SK-N-MC (cell line): ENCODE measurements around the gene COG6.

Source experiments
- DNase-seq: peaks from one replicate; pipeline ENCODE4 v3.0.0-alpha.2; 2011; ENCODE audit warnings: low read depth, low spot score
- H3K27ac ChIP-seq: fragments of 200-600 bp; sonication (generic); 2 replicates; pipeline ENCODE4 v1.5.1; 2016; ENCODE audit warnings: mixed run types
- H3K36me3 ChIP-seq: fragments of 200-600 bp; sonication (generic); 2 replicates; pipeline ENCODE4 v1.6.1; 2017; ENCODE audit warnings: antibody characterized with exemption, low read length, mixed read lengths; ENCODE audit not compliant: insufficient read depth
- H3K4me3 ChIP-seq: fragments of 200-600 bp; sonication (generic); 2 replicates; pipeline ENCODE4 v1.5.1; 2016
- H3K9ac ChIP-seq: fragments of 200-600 bp; sonication (generic); 2 replicates; pipeline ENCODE4 v1.8.0; 2017; ENCODE audit warnings: mixed run types, mixed read lengths; ENCODE audit not compliant: insufficient read length
- H3K9me3 ChIP-seq: fragments of 200-600 bp; sonication (generic); 2 replicates; pipeline ENCODE4 v1.6.1; 2017; ENCODE audit warnings: low read depth, mild to moderate bottlenecking, antibody characterized with exemption, low read length, moderate library complexity, mixed read lengths
- EZH2 ChIP-seq: fragments of 200-600 bp; sonication (generic); IDR thresholded peaks from one replicate; pipeline ENCODE4 v1.6.1; 2017; ENCODE audit warnings: antibody characterized with exemption
- FOXP2 ChIP-seq: optimal IDR thresholded peaks from 2 replicates; pipeline ENCODE3; 2011; ENCODE audit warnings: mild to moderate bottlenecking, moderate library complexity; ENCODE audit not compliant: insufficient read depth; ENCODE audit errors: extremely low read length, control extremely low read depth
- POLR2AphosphoS5 ChIP-seq: IDR thresholded peaks from 2 replicates; pipeline ENCODE4 v1.6.1; 2012; ENCODE audit warnings: mild to moderate bottlenecking, low read depth, low read length, borderline replicate concordance

Gene COG6

GRCh38 chr13:39665763-39666162, 10.3 kb downstream of the COG6 start:
- H3K36me3 ChIP-seq, result peaks cover 42% of the 10 kb centered on the region
- H3K27ac ChIP-seq, result no peak overlapping the region
- no peak overlapping the region for H3K4me3 ChIP-seq
- no peak overlapping the region for H3K9ac ChIP-seq
- no peak for DNase-seq
- TF ChIP-seq POLR2AphosphoS5, result no peak
- no peak for TF ChIP-seq EZH2
- TF ChIP-seq FOXP2, result no peak
- no peaks in the 10 kb centered on the region for H3K9me3 ChIP-seq

GRCh38 chr13:39670445-39670844, 15.0 kb downstream of the COG6 start:
- no peak for TF ChIP-seq POLR2AphosphoS5
- no peak for TF ChIP-seq EZH2
- no peak for TF ChIP-seq FOXP2
- H3K9ac ChIP-seq, result peak overlapping the region; percentile 58
- H3K4me3 ChIP-seq, result peak overlapping the region; percentile 59
- H3K27ac ChIP-seq, result peak overlapping the region; percentile 95
- H3K9me3 ChIP-seq, result no peaks in the 10 kb centered on the region
- peak; percentile 51 for DNase-seq
- peaks cover 31% of the 10 kb centered on the region for H3K36me3 ChIP-seq

- H3K27ac ChIP-seq, result no peak overlapping the region
- H3K36me3 ChIP-seq, result peaks cover 11% of the 10 kb centered on the region
- TF ChIP-seq FOXP2, result no peak
- TF ChIP-seq EZH2, result no peak
- TF ChIP-seq POLR2AphosphoS5, result no peak
- no peak overlapping the region for H3K9ac ChIP-seq
- no peak overlapping the region for H3K4me3 ChIP-seq
- DNase-seq, result no peak
- no peaks in the 10 kb centered on the region for H3K9me3 ChIP-seq
These were observed 17.1 kb downstream of the COG6 start for GRCh38 chr13:39672378-39673132.

- Histone ChIP-seq H3K36me3 (peaks cover 38% of the 10 kb centered on the region), H3K9me3 (no peaks in the 10 kb centered on the region), H3K27ac (peak overlapping the region; percentile 75), H3K4me3 (no peak overlapping the region), H3K9ac (peak overlapping the region; percentile 55)
- no peak for DNase-seq
- no peak for TF ChIP-seq EZH2
These were observed 20.4 kb downstream of the COG6 start for GRCh38 chr13:39675904-39676303.

- Histone ChIP-seq H3K4me3 (no peak overlapping the region), H3K9ac (no peak overlapping the region), H3K9me3 (no peaks in the 10 kb centered on the region), H3K36me3 (peaks cover 43% of the 10 kb centered on the region), H3K27ac (peak overlapping the region; percentile 76)
- peak; percentile 90 for DNase-seq
- TF ChIP-seq POLR2AphosphoS5, result no peak
- TF ChIP-seq EZH2, result no peak
These were observed 20.9 kb downstream of the COG6 start for GRCh38 chr13:39676315-39676876.

GRCh38 chr13:39682310-39682709, 26.8 kb downstream of the COG6 start:
- Histone ChIP-seq H3K4me3 (no peak overlapping the region), H3K9ac (no peak overlapping the region), H3K27ac (no peak overlapping the region), H3K36me3 (peaks cover 37% of the 10 kb centered on the region), H3K9me3 (no peaks in the 10 kb centered on the region)
- DNase-seq, result no peak
- TF ChIP-seq EZH2 (no peak), POLR2AphosphoS5 (no peak), FOXP2 (no peak)

GRCh38 chr13:39682788-39683187, 27.3 kb downstream of the COG6 start:
- Histone ChIP-seq H3K9ac (no peak overlapping the region), H3K36me3 (peaks cover 41% of the 10 kb centered on the region), H3K4me3 (no peak overlapping the region), H3K27ac (no peak overlapping the region), H3K9me3 (no peaks in the 10 kb centered on the region)
- TF ChIP-seq EZH2 (no peak), FOXP2 (no peak)
- no peak for DNase-seq

- Histone ChIP-seq H3K9ac (no peak overlapping the region), H3K27ac (no peak overlapping the region), H3K9me3 (no peaks in the 10 kb centered on the region), H3K4me3 (no peak overlapping the region), H3K36me3 (peaks cover 26% of the 10 kb centered on the region)
- no peak for DNase-seq
- TF ChIP-seq FOXP2 (no peak), EZH2 (no peak), POLR2AphosphoS5 (no peak)
These were observed 29.2 kb downstream of the COG6 start for GRCh38 chr13:39684531-39685137.

GRCh38 chr13:39685652-39686051, 30.2 kb downstream of the COG6 start:
- H3K36me3 ChIP-seq, result peaks cover 18% of the 10 kb centered on the region

More at GRCh38 chr13:39685652-39686051, 30.2 kb downstream of the COG6 start:
- no peak for TF ChIP-seq FOXP2
- no peak for TF ChIP-seq EZH2
- TF ChIP-seq POLR2AphosphoS5, result no peak
- Histone ChIP-seq H3K9ac (peak overlapping the region; percentile 49), H3K9me3 (no peaks in the 10 kb centered on the region), H3K4me3 (no peak overlapping the region; the same call in 1 of the 2 replicates), H3K27ac (peak overlapping the region; percentile 38; the same call in 1 of the 2 replicates)
- DNase-seq, result no peak
